NCI-H69 (cell line): ENCODE measurements around the gene BABAM2.

Source experiments
- DNase-seq: peaks from one replicate; lab custom pipeline; 2025; lab: John Stamatoyannopoulos, UW

BABAM2 gene

DNA sequence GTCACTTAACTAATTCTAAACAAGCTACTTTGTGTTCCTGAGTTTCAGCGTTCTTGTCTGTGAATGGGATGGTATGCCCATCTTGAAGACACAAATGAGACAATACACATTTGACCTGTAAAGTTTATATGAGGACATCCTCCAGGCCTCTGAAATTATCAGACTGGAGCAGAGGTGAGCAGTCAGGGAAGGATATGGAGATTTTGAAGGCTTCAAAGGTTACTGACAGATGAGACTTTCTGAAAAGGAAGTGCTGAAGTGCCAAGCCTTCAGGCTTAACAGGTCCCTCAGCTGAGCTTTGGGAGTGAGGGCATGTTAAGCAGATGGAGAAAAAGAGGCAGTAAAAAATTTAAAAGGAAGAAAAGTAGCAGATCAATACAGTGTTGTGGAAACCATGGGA lies 391.2 kb downstream of the BABAM2 start:
- DNase-seq: no peak

DNA sequence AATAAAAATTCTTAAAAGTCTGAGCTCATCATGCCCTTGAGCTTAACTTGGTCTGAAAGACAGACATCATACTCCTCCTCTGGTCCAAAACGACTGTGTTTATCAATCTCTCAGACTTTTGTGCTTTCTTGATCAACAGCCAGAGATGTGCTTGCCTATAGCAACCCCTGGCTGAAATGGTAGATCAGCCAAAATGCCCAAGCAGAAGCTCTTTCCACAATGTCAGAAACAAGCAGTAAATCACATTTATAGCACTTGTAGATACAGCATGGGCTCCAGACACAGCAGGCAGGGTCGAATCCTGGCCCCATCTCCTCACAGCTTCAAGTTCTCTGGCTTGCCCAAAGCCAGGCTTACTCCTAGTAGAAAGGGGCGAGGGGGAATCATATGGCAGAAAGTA lies 391.7 kb downstream of the BABAM2 start:
- no peak for DNase-seq

DNA sequence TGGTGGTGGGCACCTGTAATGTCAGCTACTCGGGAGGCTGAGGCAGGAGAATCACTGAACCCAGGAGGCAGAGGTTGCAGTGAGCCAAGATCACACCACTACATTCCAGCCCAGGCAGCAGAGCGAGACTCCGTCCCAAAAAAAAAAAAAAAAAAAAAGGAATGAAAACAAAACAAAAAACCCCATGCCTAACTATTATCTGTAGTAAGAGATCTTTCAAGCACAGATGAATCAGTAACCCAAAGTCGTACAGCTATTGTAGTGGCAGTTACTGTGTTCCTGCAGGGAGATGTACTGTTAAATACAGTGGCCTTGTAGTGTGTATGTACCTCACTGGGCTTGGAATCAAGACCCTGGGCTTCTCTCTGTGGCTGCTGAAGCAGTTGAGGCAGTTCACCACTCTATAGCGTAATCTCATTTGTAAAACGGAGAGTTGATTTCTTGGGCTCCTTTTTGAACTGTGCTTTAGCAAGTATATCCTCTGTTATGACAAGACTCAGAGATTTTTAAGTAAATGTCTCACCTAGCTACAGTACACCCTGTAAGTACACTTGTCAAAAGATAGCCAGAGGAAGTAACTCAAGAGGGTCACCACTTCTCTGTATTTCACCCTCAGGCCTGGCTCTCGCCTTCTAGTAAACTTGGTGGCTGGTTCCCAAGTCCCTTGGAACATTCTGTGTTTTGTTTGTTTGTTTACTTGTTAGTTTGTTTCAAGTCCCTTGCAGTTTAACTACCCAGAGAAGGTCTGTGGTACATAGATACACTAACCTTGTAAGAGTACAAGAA lies 392.5 kb downstream of the BABAM2 start:
- DNase-seq: no peak

DNA sequence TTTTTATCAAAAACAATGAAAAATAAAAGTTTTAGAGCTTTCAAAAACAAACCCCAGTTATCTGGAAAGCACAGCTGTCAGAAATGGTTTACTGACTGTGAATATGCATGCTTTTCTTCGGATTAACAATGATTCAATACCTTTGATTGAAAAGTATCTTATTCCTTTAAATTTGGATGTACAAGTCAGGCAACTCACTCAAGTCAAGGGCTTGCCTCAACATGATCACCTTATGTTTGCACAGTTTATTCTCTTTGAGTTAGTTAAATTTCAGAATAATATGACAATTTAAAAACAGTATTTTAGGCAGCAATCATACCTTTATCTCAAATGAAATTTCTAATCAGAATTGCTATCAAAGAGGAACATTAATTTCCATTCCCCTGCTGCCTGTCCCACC lies 393.3 kb downstream of the BABAM2 start:
- DNase-seq: no peak

DNA sequence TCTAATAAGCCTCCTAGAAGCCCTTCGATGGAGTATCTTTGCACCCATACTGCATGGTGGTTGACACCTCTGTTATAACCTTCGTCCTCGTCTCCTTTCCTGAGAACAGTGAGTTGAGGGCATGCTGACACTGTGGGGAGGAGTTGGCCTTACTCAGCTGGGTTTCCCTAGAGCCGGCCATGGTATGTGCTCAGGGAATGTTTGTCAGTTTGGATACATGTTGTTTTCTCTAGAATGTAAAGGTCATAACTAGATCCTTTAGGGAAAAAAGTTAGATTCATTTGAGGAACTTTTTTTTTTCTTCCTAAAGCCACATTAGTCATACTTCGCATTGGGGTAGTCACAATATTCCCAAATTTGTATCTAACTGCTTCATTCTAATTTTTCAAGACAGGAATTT lies 396.1 kb downstream of the BABAM2 start:
- DNase-seq: no peak

DNA sequence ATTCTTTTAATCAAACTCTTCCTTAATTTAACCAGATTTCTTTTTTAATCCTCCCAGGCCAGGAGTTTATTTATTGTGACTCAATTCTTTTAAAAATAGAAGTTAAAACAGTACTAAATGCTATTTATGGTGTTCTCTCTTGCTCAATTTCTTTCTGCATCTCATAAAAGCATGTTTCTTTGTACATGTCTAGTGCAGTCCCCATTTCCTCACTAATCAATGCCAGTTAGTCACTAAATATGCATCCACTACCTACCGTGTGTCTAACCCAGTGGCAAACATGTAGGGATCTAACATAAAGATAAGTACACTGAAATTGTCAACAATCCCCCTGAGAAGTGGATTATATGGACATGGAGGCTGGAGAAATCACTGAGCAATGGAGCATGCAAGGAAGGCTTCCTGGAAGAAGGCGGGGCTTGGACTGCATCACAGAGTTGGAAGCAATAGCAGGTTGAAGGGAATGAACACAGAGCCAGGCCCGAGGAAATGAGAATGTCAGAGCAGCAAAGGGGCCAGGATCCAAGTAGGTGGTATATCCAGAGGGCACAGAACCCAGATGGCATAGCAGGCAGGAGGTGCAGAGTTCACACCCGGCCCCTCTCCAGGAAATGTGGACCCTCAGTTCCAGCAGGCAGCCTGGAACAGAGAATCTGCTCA lies 396.9 kb downstream of the BABAM2 start:
- DNase-seq: no peak

DNA sequence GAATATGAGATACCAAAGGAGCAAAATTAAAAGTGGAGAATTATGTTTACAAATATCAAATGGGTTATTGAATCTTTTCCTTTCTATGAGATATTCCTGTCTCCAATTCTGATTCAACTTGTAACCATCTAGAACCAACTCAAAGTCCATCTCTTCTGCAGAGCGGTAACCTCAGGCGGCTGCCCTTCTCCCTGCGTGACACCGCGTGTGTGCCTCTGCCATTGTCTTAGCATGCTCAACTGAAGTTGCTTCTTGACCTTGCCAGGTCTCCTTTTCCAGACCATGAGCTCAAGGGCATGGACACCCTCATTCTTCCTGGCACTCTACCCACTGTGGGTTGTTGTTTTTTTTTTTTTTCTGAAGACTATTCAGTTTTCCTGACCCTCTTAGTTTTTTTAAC lies 398.1 kb downstream of the BABAM2 start:
- DNase-seq: no peak

DNA sequence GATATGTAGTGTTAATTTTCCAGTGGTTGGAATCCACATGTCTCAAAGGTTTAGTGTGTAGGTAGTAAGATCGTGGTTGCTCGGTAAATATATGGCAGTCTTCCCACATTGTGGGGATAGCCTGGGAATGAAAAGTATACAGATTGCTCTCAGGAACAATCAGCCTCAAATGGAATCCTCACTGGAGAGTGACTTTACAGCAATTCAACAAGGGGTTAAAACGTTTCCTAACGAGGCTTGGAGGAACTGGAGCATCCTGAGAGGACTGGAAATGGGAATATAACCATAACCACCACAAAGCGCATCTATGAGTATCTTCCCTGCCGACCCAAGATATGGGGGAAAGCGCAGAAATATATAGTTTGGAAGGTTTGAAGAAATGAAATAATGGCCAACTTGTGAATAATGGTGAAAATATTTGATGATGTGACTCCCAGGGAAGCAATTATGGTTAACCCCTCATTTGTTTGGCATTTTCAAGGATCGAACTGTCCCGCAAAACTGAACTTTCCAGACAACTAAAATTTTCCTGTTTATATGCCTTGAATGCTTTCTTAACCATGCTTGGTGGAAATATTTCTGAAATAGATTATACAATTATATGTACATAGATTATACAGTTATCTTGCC lies 401.4 kb downstream of the BABAM2 start:
- no peak for DNase-seq

DNA sequence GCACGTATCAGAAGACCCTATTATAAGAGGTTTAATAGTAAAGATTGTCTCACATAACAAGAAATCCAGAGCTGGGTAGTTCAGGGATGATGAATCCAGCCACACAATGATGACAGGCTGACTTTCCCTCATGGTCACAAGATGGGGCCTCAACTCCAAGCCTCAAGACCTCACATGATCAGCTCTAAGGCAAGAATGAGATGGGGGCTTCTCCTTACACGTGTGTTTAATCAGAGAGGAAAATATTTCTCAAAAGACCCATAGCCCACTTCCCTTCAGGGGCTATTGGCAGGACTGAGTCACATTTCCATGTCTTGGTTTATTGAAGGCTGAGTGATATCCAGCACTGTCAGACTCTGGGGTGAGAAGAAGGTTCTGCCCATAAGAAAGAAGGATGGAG lies 402.0 kb downstream of the BABAM2 start:
- DNase-seq: no peak

DNA sequence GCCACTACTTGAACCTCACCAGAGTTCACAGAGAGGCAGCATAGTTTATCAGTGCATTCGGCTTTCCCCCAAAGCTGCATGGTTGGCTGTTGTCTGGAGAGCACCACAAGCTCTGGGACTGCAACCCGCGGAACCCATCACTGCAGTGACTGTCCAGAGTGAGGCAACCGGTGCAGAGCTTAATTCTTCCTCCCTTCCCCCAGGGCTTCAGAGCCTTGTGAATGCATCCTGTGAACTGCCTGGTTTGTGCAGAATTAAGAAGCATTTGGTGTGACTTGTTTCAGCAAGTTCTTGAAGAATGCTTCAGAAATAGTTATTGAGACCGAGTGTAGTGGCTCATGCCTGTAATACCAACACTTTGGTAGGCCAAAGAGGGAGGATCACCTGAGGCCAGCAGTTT lies 402.9 kb downstream of the BABAM2 start:
- DNase-seq: no peak

DNA sequence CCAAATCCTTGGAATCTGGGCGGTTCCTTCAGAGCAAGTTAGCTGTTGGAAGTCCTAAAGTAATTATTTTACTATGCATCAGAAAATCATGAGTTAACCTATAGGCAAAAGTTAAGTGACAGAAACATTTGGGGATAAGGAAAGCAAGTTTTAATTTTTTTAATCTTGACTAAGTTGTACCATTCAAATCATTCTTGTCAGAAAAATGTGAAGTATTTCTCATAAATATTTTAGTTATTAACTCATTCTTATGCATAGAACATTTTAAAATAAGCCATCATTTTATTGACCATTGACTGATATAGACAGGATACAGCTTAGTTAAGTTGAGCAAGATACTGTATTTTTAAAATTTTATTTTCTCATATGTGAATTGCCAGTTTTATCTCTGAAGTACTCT lies 403.9 kb downstream of the BABAM2 start:
- DNase-seq: no peak

DNA sequence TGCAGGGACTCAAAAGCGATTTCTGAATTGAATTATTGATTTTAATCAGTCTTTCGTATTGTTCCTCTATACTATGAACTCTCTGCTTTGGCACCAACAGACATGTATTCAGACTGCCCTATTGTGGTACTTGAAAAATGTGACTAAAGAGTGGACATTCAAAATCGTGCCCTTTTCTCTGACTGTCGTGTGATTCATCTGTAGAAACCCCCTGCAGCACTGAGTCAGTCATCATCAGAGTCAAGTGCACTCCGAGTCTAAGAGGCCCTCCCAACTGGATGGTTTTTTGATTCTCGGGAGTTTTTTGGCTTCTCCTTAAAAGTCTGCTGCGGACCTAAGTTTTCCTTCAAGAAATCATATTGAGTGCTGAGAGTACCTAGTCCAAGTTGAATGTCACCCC lies 405.7 kb downstream of the BABAM2 start:
- no peak for DNase-seq

DNA sequence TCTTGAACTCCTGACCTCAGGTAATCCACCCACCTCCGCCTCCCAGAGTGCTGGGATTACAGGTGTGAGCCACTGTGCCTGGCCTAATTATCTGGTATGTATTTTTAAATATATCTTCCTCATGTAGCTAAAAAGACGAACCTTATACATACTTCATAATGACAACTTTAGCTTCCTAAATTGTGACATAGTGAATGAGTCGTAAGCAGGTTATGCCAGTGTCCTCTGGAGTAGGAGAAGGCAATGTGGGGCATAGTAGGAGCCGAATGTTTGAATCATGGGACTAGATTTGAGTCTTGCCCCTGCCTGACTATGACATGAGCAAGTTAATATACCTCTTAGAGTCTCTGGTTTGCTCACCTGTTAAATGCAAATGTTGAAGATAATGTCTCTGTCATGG lies 406.4 kb downstream of the BABAM2 start:
- no peak for DNase-seq

DNA sequence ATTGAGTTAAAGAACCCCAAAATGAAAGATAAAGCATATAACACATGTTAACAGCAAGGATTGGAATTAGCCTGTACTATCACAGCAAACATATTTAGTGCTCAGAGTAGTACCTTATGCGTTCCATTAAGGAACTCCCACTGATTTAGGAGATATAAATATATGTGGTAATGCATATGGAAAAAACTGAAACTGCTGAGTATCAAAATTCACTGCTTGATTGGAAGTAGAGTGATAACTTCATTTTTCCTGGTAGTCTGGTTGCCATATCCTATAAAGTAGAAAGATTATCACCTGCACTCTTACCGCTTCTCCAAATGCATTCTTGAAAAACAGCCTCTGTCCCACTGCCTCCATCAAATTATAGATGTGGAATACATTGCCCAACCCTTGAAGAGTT lies 407.0 kb downstream of the BABAM2 start:
- no peak for DNase-seq

DNA sequence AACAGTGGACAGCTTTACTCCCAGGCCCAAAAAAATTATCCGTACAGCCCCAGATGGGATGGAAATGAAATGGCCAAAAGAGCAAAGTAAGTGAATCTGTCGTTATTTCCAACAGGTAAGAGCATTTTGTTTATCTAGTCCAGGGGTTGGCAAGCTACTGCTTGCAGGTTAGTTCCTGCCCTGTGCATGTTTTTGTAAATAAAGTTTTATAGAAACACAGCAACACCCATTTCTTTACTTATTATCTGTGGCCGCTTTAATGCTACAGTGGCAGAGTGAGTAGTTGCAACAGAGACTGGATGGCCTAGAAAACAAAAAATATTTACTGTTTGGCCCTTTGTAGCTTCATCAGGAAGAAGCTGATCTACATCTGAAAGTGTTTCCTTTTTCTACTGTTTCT lies 407.9 kb downstream of the BABAM2 start:
- DNase-seq: no peak

DNA sequence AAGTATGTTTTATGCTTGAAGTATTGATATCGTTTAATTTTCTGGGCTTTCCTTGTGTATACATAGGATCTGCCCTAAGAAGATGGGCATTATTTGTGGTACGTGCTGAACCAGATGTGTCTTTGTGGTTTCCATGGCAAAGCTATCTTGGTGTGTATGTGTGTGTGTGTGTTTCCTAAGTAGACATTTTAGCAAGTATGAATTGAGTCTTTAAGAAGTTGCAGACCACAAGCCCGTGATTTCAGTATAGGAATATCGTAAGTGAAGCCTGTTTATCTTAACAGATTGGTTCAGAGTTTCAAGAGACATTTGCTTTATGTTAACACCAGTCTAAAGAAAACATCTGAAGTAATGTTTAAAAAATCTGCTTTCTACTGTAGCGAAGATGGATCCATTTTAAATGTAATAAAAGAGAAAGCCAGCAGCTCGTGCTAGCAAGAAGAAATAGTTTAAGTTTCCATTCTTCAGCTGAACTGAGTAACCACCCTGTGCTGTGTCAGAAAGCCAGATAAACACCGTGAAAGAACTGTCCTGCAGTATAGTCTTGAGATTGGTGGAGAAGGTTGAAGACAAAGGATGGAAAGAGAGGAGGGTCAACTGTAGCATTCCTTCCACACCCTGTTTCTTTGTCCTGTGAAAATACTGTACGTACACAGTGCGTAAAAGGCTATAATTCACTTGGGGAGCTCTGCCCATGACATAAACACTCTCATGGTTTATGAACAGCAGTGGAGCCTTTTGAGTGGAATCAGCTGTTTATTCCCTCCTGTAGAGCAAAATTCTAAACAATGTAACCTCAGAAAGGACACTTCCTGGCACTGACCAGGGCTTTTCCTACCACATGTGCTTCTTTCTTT lies 410.2 kb downstream of the BABAM2 start:
- DNase-seq: peak; percentile 23

DNA sequence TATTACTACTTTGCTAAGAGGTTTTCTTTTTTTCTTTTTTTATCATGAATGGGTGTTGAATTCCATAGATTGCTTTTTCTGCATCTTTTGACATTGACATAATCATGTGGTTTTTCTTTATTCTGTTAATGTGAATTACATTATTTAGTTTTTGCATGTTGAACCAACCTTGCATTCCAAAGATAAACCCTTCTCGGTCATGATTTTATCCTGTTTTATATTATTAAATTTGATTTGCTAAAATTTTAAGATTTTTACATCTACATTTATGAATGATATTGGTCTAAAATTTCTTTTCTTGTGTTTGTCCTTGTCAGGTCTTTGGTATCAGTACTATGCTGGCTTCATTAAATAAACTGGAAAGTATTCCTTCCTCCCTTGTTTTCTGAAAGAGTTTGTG lies 414.7 kb downstream of the BABAM2 start:
- no peak for DNase-seq

DNA sequence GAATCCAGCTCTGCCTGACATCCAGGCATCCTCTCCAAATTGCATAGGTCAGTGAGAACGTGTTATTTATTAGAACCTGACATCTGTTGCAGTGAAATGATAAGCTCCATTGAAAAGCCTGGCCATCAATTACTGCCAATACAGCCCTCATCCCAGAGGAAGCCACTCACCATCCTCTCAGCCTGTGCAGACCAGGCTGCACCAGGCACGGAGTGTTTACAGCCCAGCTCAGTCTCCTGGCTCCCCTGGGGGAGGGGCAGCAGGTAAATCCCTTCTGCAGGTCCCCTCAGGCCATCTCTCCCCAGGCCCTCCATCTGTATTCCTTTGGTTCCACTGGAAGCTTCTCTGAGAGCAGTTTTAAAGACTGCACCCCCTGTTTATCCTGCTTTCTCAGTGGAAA lies 419.6 kb downstream of the BABAM2 start:
- peak; percentile 66 for DNase-seq

DNA sequence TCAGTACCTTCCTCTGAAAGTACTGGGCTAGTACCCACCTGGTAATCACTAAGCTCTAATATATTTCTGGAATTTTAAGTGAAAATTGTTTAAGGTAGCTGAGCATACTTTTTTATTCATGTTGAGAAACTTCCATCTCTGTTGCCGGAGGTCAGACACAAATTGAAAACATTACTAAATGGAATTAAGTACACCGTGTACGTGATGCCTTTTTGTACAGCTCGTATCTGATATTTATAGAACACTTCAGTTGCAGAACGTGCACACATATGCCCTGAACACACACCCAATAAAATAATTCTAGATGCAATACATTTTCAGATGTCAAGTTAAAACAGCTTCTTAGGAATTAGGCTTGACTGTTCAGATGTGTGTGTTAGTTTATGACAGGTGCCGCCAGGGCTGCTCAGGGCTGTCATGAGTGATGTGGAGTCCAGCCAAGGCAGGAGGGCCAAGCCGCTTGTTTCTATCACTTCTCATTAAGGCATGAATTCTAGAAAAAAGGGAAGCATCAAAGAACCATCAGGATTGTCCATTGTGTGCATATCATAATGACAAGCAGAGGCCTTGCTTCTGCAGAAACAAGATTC lies 421.2 kb downstream of the BABAM2 start:
- no peak for DNase-seq

DNA sequence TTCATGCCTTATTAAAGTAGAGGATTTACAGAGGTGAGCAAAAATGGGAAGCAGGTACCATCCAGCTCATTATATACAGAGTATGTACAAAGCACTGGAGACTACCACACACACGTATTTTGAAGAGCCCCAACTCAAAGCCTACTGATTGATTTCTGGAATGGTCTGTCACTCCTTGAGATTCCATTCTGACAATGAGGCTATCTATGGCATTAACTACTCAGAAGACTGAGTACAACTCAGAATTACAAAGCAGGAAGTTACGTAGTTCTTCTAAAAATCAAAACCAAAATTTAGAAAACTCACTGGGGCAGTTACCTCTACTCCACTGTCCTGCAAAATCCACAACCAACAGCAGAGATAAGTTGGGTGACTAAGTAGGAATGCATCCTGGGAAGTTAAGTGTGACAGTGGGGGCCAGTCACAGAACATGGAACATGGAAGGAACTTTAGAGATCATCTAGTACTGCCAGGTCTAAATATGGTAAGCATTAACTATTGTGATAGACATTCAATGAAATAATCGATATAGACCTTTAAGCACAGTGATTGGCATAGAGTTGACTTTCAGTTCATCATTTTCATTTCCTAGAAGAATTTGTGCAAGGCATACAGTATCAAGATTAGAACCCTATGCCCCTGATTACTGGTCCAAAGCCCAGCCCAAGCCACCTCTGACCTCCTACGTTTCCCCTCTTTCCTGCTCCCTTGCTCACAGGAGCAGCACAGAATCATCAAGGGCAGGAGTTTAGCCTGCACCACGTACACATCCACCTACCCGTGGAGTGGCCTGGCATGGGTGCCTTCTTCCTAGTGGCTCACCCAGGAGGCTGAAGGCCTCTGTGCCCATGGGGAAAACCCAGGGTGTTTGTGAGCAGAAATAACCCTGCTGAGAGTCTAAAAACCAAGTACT lies 422.0 kb downstream of the BABAM2 start:
- no peak for DNase-seq

DNA sequence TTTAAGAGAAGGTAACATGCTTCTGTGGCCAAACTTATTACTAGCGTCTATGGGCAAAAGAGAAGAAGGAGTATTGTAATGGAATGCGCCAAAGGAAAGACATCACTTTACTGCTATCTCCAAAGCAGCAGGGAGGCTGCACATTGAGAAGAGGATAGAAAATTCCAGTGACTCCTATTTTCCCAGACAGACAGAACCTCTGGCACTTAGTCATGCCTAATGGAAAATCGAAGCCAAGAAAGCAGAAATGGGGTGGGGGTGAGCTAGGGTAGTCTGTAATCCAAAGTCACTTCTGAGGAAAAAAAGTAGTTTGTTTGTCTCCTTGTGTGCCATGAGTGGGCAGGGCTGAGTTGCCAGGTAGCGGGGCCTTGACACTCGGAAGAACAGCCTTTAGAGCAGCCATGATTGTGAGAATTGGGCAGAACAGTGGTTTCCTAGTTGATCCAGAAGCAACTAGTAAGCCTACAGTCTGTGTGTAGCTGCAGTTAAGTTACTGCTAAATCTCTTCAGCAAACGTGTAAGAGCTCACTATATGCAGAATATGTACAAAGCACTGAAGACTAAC lies 422.8 kb downstream of the BABAM2 start:
- no peak for DNase-seq
